Activated B cell treated with CpG ODN at 0.5 μM for 24 hours (primary cell): ENCODE data around the gene KAT2B. TPM values are rescaled to one million over a fixed set of nuclear protein-coding genes. Genes with fewer than 3 reads are reported as not detected.
A peak's percentile ranks its signal among the peaks of the same experiment; 100 is the strongest.

Experiments used
- ATAC-seq: fragments of 200-7000 bp; cut with Tn5 transposase; one replicate; pipeline ENCODE4 v1.10.0; 2021; ENCODE audit warnings: low read depth, mild to moderate bottlenecking, moderate library complexity
- CTCF ChIA-PET: fragments of 350-600 bp; sonication (Branson Sonifier 250); formaldehyde crosslinking; loops from one replicate; lab custom pipeline; 2021; ENCODE audit warnings: antibody characterized with exemption; lab: Charles Lee
- POLR2A ChIA-PET: fragments of 350-600 bp; sonication (Branson Sonifier 250); formaldehyde crosslinking; loops from one replicate; lab custom pipeline; 2021; ENCODE audit warnings: antibody characterized with exemption; lab: Charles Lee
- DNase-seq: peaks from one replicate; pipeline ENCODE4 v3.0.0; 2022
- H3K27ac Mint-ChIP-seq: one replicate; pipeline ENCODE4 v1.8.0; 2020; ENCODE audit warnings: mixed read lengths
- H3K27me3 Mint-ChIP-seq: one replicate; pipeline ENCODE4 v1.8.0; 2021; ENCODE audit warnings: mixed read lengths
- H3K36me3 Mint-ChIP-seq: one replicate; pipeline ENCODE4 v1.8.0; 2021; ENCODE audit warnings: low read depth, mixed read lengths
- H3K4me1 Mint-ChIP-seq: one replicate; pipeline ENCODE4 v1.8.0; 2021; ENCODE audit warnings: mixed read lengths
- H3K4me3 Mint-ChIP-seq: one replicate; pipeline ENCODE4 v1.8.0; 2020; ENCODE audit warnings: mild to moderate bottlenecking, mixed read lengths
- H3K9me3 Mint-ChIP-seq: one replicate; pipeline ENCODE4 v1.8.0; 2020; ENCODE audit warnings: mixed read lengths
- intact Hi-C: fragments of 100-400 bp; cut with micrococcal nuclease; formaldehyde crosslinking; loops from one replicate; pipeline ENCODE4 v1.15.1; 2024
- total RNA-seq: library from RNA; stranded (reverse); gene quantifications from 2 replicates; pipeline ENCODE4 v1.2.3, GENCODE V29; 2022
- TF ChIP-seq, protein P1 (sequence below): fragments of 200-600 bp; IDR thresholded peaks from one replicate; pipeline ENCODE4 v1.8.0; 2022; ENCODE audit warnings: antibody characterized with exemption, mild to moderate bottlenecking

Gene KAT2B
- total RNA-seq, 1 donor from 2014 or later, result 35.9 TPM

DNA sequence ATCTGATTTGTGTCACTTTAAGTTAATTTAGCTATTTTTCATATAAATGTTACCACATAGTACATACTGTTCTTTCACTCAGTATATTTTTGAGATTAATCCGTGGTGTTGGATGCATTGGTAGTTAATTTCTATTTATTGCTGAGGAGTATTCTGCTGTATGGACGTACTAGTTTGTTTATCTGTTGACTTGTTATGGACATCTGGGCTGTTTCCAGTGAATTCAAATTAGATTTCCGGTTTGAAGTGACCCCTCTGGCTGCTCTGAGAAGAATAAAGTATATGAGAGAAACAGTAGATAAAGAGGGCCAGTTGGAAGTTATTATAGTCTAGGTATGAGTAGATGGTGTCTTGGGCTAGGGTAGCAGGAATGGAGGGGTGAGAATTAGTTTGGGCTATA is 15.6 kb downstream of the KAT2B start:
- Mint-ChIP-seq H3K4me1 (peaks cover 32% of the 10 kb centered on the region), H3K36me3 (peaks cover 2% of the 10 kb centered on the region), H3K27me3 (no peaks in the 10 kb centered on the region), H3K4me3 (no peak overlapping the region), H3K9me3 (no peaks in the 10 kb centered on the region), H3K27ac (no peak overlapping the region)
- intact Hi-C loops, result loop anchor here (2.0 kb wide), 1 partner anchor 25 kb away; no protein-coding TSS in a partner anchor
- DNase-seq, result no peak
- TF ChIP-seq, protein P1, sequence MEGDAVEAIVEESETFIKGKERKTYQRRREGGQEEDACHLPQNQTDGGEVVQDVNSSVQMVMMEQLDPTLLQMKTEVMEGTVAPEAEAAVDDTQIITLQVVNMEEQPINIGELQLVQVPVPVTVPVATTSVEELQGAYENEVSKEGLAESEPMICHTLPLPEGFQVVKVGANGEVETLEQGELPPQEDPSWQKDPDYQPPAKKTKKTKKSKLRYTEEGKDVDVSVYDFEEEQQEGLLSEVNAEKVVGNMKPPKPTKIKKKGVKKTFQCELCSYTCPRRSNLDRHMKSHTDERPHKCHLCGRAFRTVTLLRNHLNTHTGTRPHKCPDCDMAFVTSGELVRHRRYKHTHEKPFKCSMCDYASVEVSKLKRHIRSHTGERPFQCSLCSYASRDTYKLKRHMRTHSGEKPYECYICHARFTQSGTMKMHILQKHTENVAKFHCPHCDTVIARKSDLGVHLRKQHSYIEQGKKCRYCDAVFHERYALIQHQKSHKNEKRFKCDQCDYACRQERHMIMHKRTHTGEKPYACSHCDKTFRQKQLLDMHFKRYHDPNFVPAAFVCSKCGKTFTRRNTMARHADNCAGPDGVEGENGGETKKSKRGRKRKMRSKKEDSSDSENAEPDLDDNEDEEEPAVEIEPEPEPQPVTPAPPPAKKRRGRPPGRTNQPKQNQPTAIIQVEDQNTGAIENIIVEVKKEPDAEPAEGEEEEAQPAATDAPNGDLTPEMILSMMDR, result no peak
- ATAC-seq, result no peak
- POLR2A ChIA-PET, result interaction anchor here (1.6 kb wide), 1 partner anchor 15 kb away, joined by 10 read pairs; the partner anchor contains the start of gene KAT2B
- CTCF ChIA-PET, result interaction anchor here (1.7 kb wide), 1 partner anchor 15 kb away, joined by 5 read pairs; no protein-coding TSS in a partner anchor

DNA sequence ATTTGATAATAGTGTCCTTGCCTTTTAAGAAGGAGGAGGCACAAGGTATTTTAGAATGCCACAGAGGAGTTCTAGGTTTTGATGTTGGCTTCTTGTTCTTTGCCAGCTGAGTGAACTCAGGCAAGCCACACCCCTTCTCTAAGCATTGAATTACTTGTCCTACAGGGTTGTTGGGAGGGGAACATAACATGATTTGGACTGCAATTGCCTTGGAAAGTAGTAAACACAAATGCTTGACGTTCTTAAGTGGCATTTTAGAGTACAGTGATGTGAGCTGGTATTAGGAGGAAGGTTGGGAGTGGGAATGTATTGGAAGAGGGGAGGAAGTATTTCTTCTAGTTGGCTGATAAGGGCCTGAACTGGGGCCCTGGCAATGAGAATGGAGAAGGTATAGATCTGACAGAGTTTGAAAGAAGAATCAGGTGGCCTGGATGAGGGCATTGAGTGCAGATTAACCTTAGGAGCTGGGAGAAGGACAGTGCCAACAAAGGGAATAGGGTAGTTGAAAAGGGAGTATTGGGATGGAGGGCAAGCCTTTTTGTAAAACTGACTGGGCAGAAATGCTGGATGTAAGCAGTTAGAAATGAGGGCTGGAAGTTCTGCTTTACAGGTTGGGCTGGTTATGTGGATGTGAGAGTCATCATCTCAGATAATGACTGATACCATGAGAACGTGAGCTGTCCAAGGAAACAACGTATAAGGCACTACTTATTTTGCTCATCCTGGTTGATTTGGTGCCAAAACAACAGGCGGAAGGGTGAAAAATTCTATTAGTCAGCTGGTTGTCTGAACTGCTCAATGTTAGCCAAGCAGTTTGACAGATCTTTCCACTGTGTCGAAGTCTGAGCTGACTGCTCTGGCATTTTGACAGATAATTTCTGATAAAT is 16.7 kb downstream of the KAT2B start:
- intact Hi-C loops, result no loop called here
- ChIA-PET POLR2A (interaction anchor here (0.6 to 1.0 kb wide), 2 partner anchors 13 to 16 kb away, joined by 3 to 4 read pairs; partner anchors contain the start of gene KAT2B), CTCF (no interaction called here)
- TF ChIP-seq, protein P1, result no peak
- Mint-ChIP-seq H3K27ac (no peak overlapping the region), H3K36me3 (peaks cover 2% of the 10 kb centered on the region), H3K9me3 (no peaks in the 10 kb centered on the region), H3K4me3 (no peak overlapping the region), H3K4me1 (peaks cover 30% of the 10 kb centered on the region), H3K27me3 (no peaks in the 10 kb centered on the region)
- DNase-seq, result no peak
- no peak for ATAC-seq

DNA sequence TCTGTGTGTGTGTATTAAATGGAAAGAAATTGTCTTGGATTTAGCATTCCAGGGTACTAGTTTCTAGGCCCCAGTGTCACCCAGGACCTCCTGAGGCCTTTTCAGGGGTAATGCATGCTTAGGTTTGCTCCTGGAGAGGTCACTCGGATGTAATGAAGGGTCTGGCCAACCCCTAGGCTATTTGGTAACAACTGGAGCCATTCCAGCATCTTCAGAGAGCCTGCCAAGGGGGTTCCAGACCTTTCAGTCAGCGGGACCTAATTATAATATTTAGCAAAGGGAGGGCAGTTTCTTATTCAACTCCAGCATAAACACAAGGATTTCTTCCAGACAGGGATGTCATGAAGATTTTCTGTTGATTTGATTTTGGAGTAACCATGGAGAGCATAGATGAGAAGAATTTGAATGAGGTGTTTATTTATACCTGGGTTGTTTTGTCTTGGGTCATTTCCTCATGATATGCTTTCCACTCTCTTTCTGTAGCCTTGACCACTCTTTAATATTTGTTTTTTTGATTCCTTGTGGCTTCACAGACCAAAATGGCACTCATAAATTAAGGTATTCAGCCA is 17.4 kb downstream of the KAT2B start:
- intact Hi-C loops, result no loop called here
- TF ChIP-seq, protein P1, result no peak
- Mint-ChIP-seq H3K27ac (no peak overlapping the region), H3K4me3 (no peak overlapping the region), H3K4me1 (peaks cover 29% of the 10 kb centered on the region), H3K27me3 (no peaks in the 10 kb centered on the region), H3K9me3 (no peaks in the 10 kb centered on the region), H3K36me3 (peaks cover 2% of the 10 kb centered on the region)
- no peak for ATAC-seq
- no peak for DNase-seq
- CTCF ChIA-PET, result no interaction called here
- POLR2A ChIA-PET, result interaction anchor here (1.0 kb wide), 1 partner anchor 17 kb away, joined by 4 read pairs; the partner anchor contains the start of gene KAT2B

DNA sequence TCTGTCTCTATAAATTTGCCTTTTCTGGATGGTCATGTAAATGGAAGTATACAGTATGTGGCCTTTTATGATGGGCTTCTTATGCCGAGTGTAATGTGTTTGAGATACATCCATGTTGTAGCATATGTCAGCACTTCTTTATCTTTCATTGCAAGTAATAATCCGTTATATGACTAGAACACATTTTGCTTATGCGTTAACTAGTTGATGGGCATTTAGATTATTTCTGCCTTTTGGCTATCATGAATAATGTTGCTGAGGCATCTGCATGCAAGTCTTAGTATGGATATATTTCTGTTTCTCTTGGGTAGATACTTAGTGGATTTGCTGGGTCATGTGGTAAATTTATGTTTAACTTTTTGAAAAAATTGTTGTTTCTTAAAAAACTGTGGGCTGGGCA is 19.7 kb downstream of the KAT2B start:
- POLR2A ChIA-PET, result no interaction called here
- no peak overlapping the region for H3K4me3 Mint-ChIP-seq

More for the DNA sequence above, 19.7 kb downstream of the KAT2B start:
- CTCF ChIA-PET, result no interaction called here
- H3K9me3 Mint-ChIP-seq, result no peaks in the 10 kb centered on the region
- peaks cover 2% of the 10 kb centered on the region for H3K36me3 Mint-ChIP-seq
- no peak for ATAC-seq
- no peak for DNase-seq
- TF ChIP-seq, protein P1, result no peak
- H3K27ac Mint-ChIP-seq, result peak overlapping the region; percentile 44
- intact Hi-C loops, result no loop called here
- no peaks in the 10 kb centered on the region for H3K27me3 Mint-ChIP-seq
- peaks cover 34% of the 10 kb centered on the region for H3K4me1 Mint-ChIP-seq
